ENCODE results near the gene BEGAIN.

BEGAIN gene, protein sequence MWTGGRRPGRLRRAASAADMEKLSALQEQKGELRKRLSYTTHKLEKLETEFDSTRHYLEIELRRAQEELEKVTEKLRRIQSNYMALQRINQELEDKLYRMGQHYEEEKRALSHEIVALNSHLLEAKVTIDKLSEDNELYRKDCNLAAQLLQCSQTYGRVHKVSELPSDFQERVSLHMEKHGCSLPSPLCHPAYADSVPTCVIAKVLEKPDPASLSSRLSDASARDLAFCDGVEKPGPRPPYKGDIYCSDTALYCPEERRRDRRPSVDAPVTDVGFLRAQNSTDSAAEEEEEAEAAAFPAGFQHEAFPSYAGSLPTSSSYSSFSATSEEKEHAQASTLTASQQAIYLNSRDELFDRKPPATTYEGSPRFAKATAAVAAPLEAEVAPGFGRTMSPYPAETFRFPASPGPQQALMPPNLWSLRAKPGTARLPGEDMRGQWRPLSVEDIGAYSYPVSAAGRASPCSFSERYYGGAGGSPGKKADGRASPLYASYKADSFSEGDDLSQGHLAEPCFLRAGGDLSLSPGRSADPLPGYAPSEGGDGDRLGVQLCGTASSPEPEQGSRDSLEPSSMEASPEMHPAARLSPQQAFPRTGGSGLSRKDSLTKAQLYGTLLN

DNA sequence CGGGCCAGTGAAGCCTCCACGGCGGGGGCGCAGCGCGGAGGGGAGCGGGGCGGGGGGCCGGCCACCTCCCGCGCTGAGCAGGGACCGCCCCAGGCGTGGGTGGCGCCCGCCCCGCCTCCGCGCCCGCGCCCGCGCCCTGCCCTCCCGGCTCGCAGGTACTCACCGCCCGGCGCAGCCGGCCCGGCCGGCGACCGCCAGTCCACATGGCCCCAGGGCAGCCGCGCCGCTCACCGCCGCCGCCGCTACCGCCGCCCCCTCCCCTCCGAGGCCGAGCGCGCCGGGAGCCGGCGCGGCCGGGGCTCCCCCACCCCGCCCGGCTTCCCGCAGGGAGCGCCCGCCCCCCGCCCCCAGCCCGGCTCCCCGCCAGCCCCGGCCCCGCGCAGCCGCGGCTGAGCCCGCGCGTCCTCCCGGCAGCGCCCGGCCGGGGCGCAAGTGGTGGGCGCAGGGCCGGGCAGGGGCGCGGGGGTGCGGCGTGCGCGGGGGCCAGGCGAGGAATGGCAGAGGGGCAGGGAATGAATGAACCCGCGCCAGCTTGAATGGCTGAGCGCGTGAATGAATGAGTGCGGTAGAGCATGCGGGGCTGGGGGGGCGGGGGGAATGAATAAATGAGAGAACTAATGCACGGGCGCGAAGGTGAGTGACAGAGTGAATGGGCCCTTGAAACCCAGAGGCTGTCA lies at the start of gene BEGAIN:
Gene BEGAIN (minus strand): TSS at position 332 of the 677 bp plus-strand sequence. CDS start 127 bp downstream, at position 205.
- no peak for DNase-seq (ENCODE audit: extremely low read depth in 1 of 2, low read depth in 1 of 2)

DNA sequence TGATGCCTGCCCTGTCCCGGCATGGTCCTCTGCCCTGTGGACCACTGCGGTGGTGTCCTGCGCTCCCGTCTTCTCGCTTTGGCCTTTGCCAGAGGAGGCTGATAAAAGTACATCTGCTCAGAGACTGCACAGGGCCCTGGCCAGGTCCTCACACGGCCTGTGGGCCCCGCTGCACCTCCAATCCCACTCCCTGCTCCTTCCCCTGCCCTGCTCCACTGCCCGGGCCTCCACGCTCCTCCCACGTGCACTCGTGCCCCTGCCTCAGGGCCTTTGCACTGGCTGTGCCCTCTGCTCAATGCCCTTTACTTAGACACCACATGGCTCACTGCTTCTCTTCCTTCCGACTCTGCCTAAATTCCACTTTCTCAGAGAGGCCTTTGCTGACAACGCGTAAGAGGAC lies 49.3 kb upstream of the BEGAIN start:
- no peak for DNase-seq (ENCODE audit: extremely low read depth in 1 of 2, low read depth in 1 of 2)

DNA sequence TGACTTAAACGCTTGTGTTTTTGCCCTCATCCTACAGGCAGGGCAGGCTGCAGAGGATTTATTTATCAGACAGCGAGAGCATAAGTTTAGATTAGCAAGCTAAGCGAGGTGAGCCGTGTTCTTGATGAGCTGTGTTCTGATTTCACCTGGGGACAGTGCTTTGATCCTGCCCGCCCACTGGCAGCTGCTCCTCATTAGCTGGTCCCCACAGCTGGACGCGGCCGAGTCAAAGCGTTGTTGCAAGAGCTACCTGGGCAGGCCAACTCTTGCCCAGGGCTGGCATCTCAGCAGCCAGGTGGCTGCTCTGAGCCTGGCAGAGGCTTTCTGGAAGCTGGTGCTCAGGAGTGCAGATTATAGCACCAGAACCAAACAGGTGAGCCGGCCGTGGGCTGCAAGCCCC lies 46.8 kb upstream of the BEGAIN start:
- DNase-seq (ENCODE audit: extremely low read depth in 1 of 2, low read depth in 1 of 2): no peak

DNA sequence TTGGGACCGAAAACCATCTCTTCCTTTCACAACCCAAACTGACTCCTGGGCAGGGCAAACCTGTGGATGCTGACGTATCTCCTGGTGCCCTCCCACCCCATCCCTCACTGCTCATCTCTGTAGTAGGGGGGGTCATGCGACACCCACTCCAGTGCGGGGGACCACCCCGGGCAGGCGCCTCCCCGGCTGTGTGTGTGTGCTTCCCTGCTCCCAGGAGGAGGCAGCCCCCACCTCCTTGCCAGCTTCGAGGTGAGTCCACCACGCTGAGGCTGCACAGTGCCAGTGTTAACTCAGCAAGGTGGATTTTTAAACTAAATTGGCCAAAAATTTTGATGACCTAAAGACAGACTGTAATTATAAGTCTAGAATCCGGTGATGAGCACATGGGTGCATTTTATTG lies 46.2 kb upstream of the BEGAIN start:
- no peak for DNase-seq (ENCODE audit: extremely low read depth in 1 of 2, low read depth in 1 of 2)

- no peak for DNase-seq (ENCODE audit: extremely low read depth in 1 of 2, low read depth in 1 of 2)
These were observed 42.5 kb upstream of the BEGAIN start for GRCh38 chr14:100629696-100630095.

DNA sequence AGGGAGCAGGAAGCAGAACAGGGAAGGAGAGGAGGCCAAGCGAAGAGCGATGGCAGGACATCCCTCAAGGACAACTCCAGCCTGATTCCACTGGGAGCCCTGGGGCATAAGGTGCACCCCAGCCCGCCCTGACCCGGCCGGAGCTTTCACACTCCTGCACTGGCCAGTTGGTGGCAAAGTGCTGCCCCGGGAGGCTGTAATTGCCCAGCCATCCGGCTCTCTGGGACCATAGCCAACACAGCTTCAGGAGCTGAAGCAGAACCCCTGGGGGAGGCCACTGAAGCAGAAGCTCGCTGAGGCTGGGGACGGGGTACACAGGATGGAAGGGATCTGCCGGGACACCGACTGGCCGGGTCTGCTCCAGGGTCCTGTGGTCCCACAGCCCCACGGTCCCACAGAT lies 41.9 kb upstream of the BEGAIN start:
- DNase-seq (ENCODE audit: extremely low read depth in 1 of 2, low read depth in 1 of 2): no peak

DNA sequence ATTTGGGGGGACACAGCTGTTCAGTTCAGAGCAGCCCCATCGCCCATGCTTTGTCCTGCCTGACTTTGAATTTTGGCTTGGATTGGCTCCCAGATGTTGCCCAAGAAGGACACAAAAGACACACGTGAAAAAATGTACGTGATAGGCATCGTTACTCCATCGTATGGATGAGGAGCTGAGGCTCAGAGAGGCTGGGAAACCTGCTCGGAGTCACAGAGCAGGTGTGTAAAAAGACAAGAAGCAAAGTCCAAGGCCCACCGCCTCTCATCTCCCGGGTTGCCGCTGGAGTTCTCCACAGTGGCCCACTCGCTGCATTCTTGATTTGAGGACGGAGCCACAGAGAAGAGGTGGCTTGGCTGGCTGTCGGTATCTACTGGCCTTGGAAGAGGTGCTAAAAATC lies 41.0 kb upstream of the BEGAIN start:
- no peak for DNase-seq (ENCODE audit: extremely low read depth in 1 of 2, low read depth in 1 of 2)

DNA sequence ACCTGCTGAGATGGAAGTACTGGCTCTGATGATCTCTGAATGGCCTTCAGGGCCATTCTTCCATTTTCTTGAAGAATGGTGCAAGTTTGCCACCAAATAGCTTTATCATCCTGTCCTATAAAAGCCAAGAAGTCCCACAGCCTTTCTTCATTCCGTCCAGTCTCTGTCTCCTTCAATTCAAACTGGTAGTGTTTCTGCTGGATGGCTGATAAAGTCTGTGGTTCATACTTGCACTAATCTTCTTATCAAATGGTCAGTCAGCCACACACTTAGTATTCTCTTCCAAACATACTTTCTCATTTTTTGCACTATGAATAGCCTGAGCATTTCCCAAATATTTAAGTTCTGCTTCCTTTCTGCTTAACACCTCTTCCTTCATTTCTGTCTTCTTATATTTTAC lies 39.4 kb upstream of the BEGAIN start:
- DNase-seq (ENCODE audit: extremely low read depth in 1 of 2, low read depth in 1 of 2): no peak

GRCh38 chr14:100623961-100624360 lies 36.7 kb upstream of the BEGAIN start:
- DNase-seq (ENCODE audit: extremely low read depth in 1 of 2, low read depth in 1 of 2): no peak

GRCh38 chr14:100623557-100623956 lies 36.3 kb upstream of the BEGAIN start:
- DNase-seq (ENCODE audit: extremely low read depth in 1 of 2, low read depth in 1 of 2): no peak

- DNase-seq (ENCODE audit: extremely low read depth in 1 of 2, low read depth in 1 of 2): no peak
These were observed 35.7 kb upstream of the BEGAIN start for GRCh38 chr14:100622708-100623485.

GRCh38 chr14:100622224-100622623 lies 35.0 kb upstream of the BEGAIN start:
- no peak for DNase-seq (ENCODE audit: extremely low read depth in 1 of 2, low read depth in 1 of 2)

DNA sequence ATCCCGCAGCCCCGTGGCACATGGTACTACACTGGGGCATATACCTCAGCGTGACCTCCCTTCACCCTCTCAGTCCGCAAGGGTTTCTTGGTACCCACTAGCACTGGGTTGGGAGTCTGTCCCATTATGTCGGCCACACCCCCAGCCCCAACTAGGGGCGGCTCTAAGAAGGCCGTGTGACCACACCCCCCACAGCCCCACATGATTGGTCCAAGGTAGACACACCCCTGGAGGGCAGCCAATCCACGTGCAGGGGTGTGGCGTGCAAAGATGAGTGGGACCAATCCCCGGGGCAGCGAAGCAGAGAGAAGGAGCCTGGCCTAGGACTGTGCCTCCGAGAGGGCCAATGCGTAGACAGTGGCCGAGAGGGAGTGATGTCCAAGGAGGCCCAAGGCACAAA lies 34.6 kb upstream of the BEGAIN start:
- no peak for DNase-seq (ENCODE audit: extremely low read depth in 1 of 2, low read depth in 1 of 2)

DNA sequence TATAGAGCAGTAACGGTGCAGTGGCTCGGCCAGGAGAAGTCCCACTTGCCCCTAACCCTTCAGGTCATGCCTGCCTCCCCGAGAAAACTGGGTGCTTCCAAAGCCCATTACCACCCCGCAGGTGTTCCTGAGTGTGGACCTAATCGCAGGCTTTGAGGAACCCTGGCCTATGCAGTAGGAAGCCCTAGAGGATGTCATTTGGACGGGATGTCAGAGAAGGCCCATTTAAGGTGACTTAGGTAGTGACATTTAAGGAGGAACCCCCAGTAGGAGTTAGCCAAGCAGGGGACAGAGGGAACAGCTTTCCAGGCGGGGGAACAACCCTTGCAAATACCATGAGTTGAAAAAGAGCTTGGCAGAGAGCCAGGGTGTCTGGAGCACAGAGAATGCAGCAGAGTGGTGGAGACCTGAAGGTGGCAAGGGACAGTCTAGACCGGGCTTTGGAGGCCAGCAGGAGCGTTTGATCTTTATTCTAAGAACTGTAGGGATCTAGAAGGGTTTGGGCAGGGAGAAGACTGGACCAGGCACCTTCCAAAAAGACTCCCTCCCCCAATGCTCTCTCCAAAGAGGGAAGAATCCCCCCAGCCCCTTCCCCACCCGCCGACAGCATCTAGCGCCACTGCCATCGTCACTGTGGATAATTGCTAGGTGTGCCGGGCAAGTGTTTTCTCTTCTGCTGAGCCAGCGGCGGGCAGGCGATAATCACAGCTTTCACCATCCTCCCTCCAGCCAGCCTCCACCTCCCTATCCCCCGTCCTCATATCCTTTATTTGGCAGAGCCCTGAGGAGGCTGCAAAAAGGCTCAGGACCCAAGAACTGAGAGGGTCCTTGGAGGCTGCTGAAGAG lies 33.3 kb upstream of the BEGAIN start:
- DNase-seq (ENCODE audit: extremely low read depth in 1 of 2, low read depth in 1 of 2): no peak

GRCh38 chr14:100619396-100620254 lies 32.4 kb upstream of the BEGAIN start:
- no peak for DNase-seq (ENCODE audit: extremely low read depth in 1 of 2, low read depth in 1 of 2)

DNA sequence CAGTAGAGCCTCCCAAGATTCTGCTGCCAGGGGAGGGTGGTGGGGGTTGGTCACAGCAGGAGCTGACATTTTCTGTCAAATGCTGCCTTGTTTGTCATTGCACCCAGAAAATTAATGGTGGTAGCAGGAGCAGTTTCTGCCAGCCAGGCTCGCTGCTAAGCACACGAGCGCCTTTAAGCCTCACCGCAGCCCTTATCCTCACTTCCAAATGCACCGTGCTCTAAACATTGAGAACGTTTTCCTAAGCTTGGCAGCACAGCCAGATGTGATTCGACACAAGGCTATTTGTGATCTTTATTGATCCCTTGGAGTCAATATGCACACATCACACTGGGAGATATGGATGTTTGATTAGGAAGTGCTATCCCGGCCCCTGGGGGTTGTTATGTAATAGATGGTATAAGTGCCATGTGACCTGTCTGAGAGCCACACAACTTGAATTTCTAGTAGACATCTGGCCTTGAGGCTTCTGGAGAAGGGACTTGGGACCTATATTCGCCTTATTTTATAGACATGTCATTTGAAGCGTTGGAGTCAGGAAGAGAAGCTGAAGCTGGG lies 31.6 kb upstream of the BEGAIN start:
- DNase-seq (ENCODE audit: extremely low read depth in 1 of 2, low read depth in 1 of 2): no peak

DNA sequence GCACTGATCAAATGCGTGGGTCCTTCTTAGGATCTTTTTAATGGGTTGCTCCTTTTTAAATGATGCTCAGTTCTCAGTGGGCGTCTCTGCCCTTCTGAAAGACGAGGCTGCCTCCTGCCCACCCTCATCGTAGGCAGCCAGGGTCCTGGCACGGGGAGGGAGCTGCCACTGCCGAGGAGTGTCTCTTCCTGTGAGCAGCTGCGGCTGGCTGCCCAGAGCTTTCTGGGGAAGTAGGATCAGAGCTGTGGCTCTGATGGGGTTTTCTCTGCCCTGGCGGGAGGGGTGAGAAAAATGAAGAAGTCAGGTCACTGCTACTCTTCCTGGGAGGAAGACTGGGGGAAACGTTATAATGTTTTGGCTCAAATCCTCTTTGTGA lies 31.1 kb upstream of the BEGAIN start:
- DNase-seq (ENCODE audit: extremely low read depth in 1 of 2, low read depth in 1 of 2): no peak

- DNase-seq (ENCODE audit: extremely low read depth in 1 of 2, low read depth in 1 of 2): no peak
These were observed 30.4 kb upstream of the BEGAIN start for GRCh38 chr14:100617410-100618317.

All from activated CD8-positive, alpha-beta memory T cell treated with anti-CD3 and anti-CD28 coated beads for 1 hour (primary cell).